ENCODE results near the gene OSER1.
"Not testable (repeated sequence)": the region's sequence is repeated elsewhere in the genome, so short reads cannot be mapped to it uniquely, and the experiment has no call there.

Gene OSER1

DNA sequence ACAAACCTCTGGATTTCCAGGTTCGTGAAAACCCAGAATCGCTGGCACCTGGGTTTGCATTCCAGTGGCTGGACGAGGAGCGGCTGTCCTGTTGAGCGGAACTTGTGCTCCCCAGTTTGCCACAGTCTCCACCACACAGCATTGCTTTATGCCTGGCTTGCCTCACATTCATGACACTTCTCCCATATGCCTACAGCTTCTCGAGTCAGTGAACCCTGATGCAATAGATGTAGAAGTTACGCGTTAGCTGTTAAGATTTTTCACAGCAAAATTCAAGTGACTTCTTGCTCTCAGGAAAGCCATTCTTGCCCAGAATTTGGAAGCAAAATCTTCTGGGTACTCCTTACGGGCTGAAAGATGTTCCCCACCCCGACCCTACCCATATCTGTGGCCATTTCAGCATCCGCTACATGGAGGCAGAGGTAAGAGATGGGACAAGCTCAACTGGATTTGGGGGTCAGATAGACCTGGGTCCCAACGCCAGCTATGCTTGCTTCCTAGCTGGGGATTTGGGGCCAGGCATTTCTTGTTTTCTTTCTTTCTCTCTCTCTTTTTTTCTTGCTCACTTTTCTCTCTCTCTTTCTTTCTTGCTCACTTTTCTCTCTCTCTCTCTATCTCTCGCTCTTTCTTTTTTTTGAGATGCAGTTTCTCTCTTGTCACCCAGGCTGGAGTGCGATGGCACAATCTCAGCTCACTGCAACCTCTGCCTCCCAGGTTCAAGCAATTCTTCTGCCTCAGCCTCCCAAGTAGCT lies 24.2 kb upstream of the OSER1 start:
- DNase-seq (ENCODE audit: extremely low read depth, low read depth): no peak
- TF ChIP-seq, protein P1, sequence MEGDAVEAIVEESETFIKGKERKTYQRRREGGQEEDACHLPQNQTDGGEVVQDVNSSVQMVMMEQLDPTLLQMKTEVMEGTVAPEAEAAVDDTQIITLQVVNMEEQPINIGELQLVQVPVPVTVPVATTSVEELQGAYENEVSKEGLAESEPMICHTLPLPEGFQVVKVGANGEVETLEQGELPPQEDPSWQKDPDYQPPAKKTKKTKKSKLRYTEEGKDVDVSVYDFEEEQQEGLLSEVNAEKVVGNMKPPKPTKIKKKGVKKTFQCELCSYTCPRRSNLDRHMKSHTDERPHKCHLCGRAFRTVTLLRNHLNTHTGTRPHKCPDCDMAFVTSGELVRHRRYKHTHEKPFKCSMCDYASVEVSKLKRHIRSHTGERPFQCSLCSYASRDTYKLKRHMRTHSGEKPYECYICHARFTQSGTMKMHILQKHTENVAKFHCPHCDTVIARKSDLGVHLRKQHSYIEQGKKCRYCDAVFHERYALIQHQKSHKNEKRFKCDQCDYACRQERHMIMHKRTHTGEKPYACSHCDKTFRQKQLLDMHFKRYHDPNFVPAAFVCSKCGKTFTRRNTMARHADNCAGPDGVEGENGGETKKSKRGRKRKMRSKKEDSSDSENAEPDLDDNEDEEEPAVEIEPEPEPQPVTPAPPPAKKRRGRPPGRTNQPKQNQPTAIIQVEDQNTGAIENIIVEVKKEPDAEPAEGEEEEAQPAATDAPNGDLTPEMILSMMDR (IDR thresholded peaks at IDR 0.05; ENCODE audit: low read depth, low read length): no peak

DNA sequence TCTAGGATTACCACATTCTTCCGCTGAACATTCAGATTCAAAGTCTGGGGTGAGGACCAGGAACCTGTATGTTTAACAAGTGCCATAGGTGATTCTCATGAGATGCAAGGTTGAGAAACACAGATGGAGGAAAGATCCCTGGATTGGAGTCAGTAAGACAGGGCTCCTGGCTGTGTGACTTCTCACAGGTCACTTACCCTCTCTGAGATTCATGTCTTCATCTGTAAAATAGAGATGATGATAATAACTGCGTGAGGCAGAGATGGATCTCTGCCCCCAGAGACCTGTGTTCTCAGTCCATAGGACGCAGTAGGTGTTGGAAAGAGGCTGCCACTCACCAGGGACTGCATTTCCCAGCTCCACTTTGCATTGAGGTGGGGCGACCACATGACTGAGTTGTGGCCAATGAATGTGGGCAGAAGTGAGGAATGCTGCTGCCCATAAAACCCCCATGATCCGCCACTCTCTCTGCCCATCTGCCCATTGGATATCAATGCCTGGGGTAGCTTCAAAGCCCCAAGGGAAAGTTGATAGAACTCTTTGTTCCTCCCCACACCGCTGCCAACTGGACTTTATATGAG lies 23.0 kb upstream of the OSER1 start:
- TF ChIP-seq, protein P1 (IDR thresholded peaks at IDR 0.05; ENCODE audit: low read depth, low read length): no peak

DNA sequence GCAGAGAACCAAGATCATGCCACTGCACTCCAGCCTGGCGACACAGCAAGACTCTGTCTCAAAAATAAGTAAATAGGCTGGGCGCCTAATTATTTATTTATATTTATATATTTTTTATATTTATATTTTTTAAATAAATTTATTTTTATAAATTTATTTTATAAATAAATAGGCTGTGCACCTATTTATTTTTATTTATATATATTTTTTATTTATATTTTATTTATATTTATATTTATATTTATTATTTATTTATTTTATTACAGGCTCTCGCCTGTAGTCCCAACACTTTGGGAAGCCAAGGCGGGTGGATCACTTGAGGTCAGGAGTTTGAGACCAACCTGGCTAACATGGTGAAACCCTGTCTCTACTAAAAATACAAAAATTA lies 21.9 kb upstream of the OSER1 start:
- not testable (repeated sequence) for DNase-seq (ENCODE audit: extremely low read depth, low read depth)

More for the DNA sequence above, 23.0 kb upstream of the OSER1 start:
- DNase-seq (ENCODE audit: extremely low read depth, low read depth): no peak

DNA sequence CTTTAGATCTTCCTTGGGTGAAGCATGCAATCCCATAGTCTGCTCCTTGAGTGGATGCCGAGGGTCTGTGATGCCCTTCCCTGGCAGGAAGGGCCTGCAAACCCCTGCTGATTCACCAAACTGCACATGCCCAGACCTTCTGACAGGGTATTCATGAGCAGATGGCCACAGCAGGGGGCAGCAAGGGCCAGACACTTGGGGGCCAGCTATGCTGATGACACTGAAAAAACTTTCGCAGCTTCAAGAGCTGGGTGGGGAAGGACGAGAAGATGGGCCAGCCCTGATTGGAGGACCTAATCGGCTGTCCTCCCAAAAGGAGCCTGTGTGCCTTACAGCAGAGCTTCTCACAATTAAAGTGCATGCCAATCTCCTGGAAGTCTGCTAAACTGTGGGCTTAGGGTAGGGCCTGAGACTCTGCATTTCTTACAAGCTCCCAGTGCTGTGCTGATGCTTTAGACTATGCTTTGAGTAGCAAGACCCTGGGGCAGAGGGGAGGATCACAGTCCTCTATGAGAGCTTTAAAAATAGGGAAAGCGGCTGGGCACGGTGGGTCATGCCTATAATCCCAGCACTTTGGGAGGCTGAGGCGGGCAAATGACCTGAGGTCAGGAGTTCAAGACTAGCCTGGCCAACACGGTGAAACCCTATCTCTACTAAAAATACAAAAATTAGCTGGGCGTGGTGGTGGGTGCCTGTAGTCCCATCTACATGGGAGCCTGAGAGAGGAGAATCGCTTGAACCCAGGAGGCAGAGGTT lies 21.3 kb upstream of the OSER1 start:
- TF ChIP-seq, protein P1 (IDR thresholded peaks at IDR 0.05; ENCODE audit: low read depth, low read length): no peak

DNA sequence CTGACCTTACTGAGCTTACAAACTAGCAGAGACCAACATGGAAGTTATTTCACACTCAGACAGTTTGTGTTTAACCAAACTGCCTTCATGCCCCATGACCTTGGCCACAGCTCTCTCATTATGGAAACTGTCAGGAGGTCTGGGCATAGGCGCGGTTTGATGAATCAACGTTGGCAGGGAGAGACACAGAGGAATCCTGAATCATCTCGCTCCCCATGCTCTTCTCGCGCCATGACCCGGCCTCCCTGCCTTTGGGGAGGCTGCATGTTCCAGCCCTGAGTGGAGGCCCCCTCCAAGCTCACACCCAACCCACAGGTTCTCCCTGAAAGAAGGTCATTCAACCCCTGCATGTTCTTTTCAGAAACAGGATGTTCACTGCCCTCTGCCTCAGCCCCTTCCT lies 20.6 kb upstream of the OSER1 start:
- no peak for DNase-seq (ENCODE audit: extremely low read depth, low read depth)
- TF ChIP-seq, protein P1 (IDR thresholded peaks at IDR 0.05; ENCODE audit: low read depth, low read length): no peak

More for the DNA sequence above, 21.3 kb upstream of the OSER1 start:
- DNase-seq (ENCODE audit: extremely low read depth, low read depth): no peak

DNA sequence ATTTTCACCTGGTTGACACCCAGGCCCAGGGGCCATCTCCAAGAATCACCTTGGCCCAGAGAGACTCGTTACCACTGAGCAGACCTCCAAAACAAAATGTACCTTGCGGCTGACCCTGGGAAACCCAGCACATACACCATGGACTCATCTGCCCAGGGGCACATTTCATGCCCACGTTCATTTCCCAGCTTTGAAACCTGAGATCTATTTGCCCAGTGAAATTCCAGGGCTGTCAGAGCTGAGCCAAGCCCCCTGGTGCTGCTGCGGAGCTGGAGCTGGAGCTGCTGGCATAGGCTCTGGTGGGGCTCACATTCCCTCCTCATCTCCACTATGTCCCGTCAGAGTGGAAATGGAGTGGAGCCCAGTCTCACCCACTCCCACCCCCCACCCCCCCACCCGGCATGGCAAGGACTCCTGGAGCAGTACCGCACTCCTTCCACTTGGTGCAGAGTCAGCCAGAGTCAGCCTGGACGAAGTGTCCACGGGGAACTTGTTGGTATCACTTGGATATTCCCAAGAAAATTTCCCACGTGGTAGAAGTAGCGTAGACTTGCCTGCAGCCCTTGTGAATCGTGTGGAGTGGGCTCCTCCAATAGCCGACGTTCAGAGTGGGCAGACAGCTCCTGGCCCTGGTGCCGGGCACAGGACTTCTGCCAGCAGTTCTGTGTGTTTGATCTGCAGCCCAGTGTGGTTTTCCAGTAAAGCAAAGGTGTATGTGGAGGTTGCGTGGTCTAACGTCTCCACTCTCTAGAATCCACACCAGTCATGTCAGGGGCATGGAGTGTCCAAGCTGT lies 18.1 kb upstream of the OSER1 start:
- TF ChIP-seq, protein P1 (IDR thresholded peaks at IDR 0.05; ENCODE audit: low read depth, low read length): no peak
- no peak for DNase-seq (ENCODE audit: extremely low read depth, low read depth)

DNA sequence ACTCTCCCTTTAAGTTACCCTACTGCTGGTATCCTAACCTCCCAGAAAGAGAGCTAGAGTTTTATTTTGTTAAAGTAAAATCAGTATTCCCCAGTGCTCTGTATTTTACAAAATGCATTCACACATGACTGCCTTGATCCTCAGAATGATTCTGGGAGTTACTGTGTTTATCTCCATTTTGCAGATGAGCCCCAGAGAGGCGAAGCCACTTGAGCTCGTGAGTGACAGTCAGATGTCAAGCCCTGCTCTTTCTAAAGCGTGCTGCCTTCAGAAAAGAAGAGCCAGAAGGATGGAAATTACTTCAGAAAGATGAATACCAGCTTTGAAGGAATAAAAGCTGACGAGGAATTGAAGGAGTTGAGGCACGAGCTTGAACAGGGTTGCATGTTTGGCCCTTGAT lies 14.1 kb upstream of the OSER1 start:
- TF ChIP-seq, protein P1 (IDR thresholded peaks at IDR 0.05; ENCODE audit: low read depth, low read length): no peak

More for the DNA sequence above, 14.1 kb upstream of the OSER1 start:
- DNase-seq (ENCODE audit: extremely low read depth, low read depth): no peak

All from AG09319 (cell line).